K562 (cell line): ENCODE results near the gene MAN1B1. TPM values are rescaled to one million over a fixed set of nuclear protein-coding genes. Genes with fewer than 3 reads are reported as not detected.

Experiments used
- ATAC-seq: fragments of 200-7000 bp; cut with Tn5 transposase; 3 replicates; pipeline ENCODE4 v1.9.1; 2020; ENCODE audit warnings: moderate library complexity
- BruUV-seq: library from RNA; stranded (reverse); fragments of 400-500 nt; replicated peaks from 2 replicates; lab custom pipeline; 2021; lab: Mats Ljungman, UMichigan
- CTCF ChIA-PET: fragments of 300-600 bp; formaldehyde crosslinking; extraction: SDS; loops from one replicate; lab custom pipeline; 2021; ENCODE audit warnings: low intra/inter-chr PET ratio; lab: Yijun Ruan, JAX
- POLR2A ChIA-PET: fragments of 300-600, 350-650 bp; sonication (Branson Sonifier 250); formaldehyde crosslinking; extraction: SDS; loops from one replicate; lab custom pipeline; 2021; ENCODE audit warnings: antibody characterized with exemption, inconsistent platforms; lab: Yijun Ruan, JAX
- DNase-seq, 4 experiments: peaks; one replicate each; pipeline versions ENCODE4 v3.0.0 to v3.0.0-alpha.2; 2011 to 2018; ENCODE audit warnings: low spot score in 3 of 4, mixed read lengths in 3 of 4; ENCODE audit errors: extremely low read depth in 1 of 4
- FAIRE-seq: peaks from 2 replicates; lab custom pipeline; 2011; peaks lifted over from hg19 to GRCh38; lab: Jason Lieb, UNC
- H2AFZ ChIP-seq: 2 replicates; pipeline ENCODE4 v1.6.0; 2011; ENCODE audit warnings: low read depth, low read length, control low read depth, inconsistent platforms
- H3K27ac ChIP-seq: fragments of 200-600 bp; 3 replicates; pipeline ENCODE4 v1.8.0; 2011; ENCODE audit warnings: low read depth, mild to moderate bottlenecking, control low read depth, inconsistent platforms, low read length, moderate library complexity, mixed read lengths; ENCODE audit errors: extremely low read depth
- H3K27me3 ChIP-seq, 2 experiments: fragments of 300-600 bp in 1 of 2; 2 replicates in 1 of 2; 3 replicates in 1 of 2; pipeline versions ENCODE4 v1.6.0 to v1.8.0; 2011; ENCODE audit warnings: inconsistent platforms in 2 of 2, low read length in 2 of 2, mild to moderate bottlenecking in 1 of 2, mixed read lengths in 1 of 2, moderate library complexity in 1 of 2; ENCODE audit not compliant: control insufficient read depth in 2 of 2, insufficient read depth in 2 of 2
- H3K36me3 ChIP-seq: fragments of 300-600 bp; 3 replicates; pipeline ENCODE4 v1.8.0; 2011; ENCODE audit warnings: mild to moderate bottlenecking, low read length, inconsistent platforms; ENCODE audit not compliant: control insufficient read depth, insufficient read depth
- H3K4me1 ChIP-seq, 2 experiments: fragments of 200-600 bp in 1 of 2; replicated peaks in 1 of 2; 2 replicates in 1 of 2; 3 replicates in 1 of 2; pipeline versions ENCODE4 v1.5.1 to v1.8.0; 2011; ENCODE audit warnings: inconsistent platforms in 2 of 2, low read length in 2 of 2, mild to moderate bottlenecking in 1 of 2, mixed read lengths in 1 of 2, moderate library complexity in 1 of 2; ENCODE audit not compliant: control insufficient read depth in 2 of 2, insufficient read depth in 2 of 2
- H3K4me2 ChIP-seq: 2 replicates; pipeline ENCODE4 v1.6.1; 2011; ENCODE audit warnings: low read length, control low read depth, inconsistent platforms, mixed read lengths; ENCODE audit not compliant: insufficient read depth
- H3K4me3 ChIP-seq: fragments of 200-600 bp; sonication (generic), shearing (Covaris generic); 2 replicates; pipeline ENCODE4 v1.5.1; 2016; ENCODE audit warnings: control low read depth, inconsistent platforms
- H3K79me2 ChIP-seq: fragments of 200-600 bp; 3 replicates; pipeline ENCODE4 v1.8.0; 2011; ENCODE audit warnings: low read length, inconsistent platforms; ENCODE audit not compliant: control insufficient read depth, insufficient read depth
- H3K9ac ChIP-seq, 2 experiments: 2 replicates each; pipeline versions ENCODE4 v1.6.0 to v1.6.1; 2011; ENCODE audit warnings: low read depth in 2 of 2, low read length in 2 of 2, control low read depth in 1 of 2, inconsistent platforms in 1 of 2, mild to moderate bottlenecking in 1 of 2, mixed read lengths in 1 of 2; ENCODE audit not compliant: insufficient read depth in 1 of 2
- H3K9me1 ChIP-seq: one replicate; pipeline ENCODE4 v1.6.0; 2011; ENCODE audit warnings: inconsistent platforms, mild to moderate bottlenecking, low read length, moderate library complexity; ENCODE audit not compliant: control insufficient read depth, insufficient read depth
- H3K9me3 ChIP-seq: replicated peaks from 2 replicates; pipeline ENCODE4 v1.5.1; 2011; ENCODE audit warnings: low read depth, low read length, inconsistent platforms; ENCODE audit not compliant: control insufficient read depth, insufficient read depth
- H4K20me1 ChIP-seq: replicated peaks from 2 replicates; pipeline ENCODE4 v1.6.1; 2011; ENCODE audit warnings: low read length, inconsistent platforms, mixed read lengths; ENCODE audit not compliant: control insufficient read depth, insufficient read depth
- EGR1 ChIP-seq: fragments of 450-650 bp; conservative IDR thresholded peaks from 2 replicates; pipeline ENCODE4 v1.6.1; 2017; ENCODE audit warnings: mild to moderate bottlenecking
- HNRNPL ChIP-seq: fragments of 200-400 bp; formaldehyde crosslinking; IDR thresholded peaks from 2 replicates; pipeline ENCODE4 v1.6.1; 2017; ENCODE audit warnings: low read depth, mild to moderate bottlenecking, low read length
- NONO ChIP-seq, 2 experiments: fragments of 200-400 bp in 1 of 2; fragments of 450-650 bp in 1 of 2; formaldehyde crosslinking in 1 of 2; IDR thresholded peaks; 2 replicates each; pipeline ENCODE4 v1.6.1; 2017; ENCODE audit warnings: low read depth in 2 of 2, mild to moderate bottlenecking in 2 of 2, moderate library complexity in 2 of 2, low read length in 1 of 2
- POU5F1 ChIP-seq: fragments of 150-350 bp; IDR thresholded peaks from 2 replicates; pipeline ENCODE4 v1.6.1; 2014; ENCODE audit warnings: borderline replicate concordance, low read length, low read depth, mild to moderate bottlenecking; ENCODE audit not compliant: partially characterized antibody
- TAF1 ChIP-seq: IDR thresholded peaks from 2 replicates; pipeline ENCODE4 v1.6.1; 2011; ENCODE audit warnings: mild to moderate bottlenecking, low read length, moderate library complexity; ENCODE audit not compliant: insufficient read depth, control insufficient read depth, severe bottlenecking; ENCODE audit errors: extremely low read depth
- ZNF282 ChIP-seq: sonication (generic); formaldehyde crosslinking; IDR thresholded peaks from 2 replicates; pipeline ENCODE4 v1.8.1; 2023; ENCODE audit warnings: missing genetic modification reagents
- WGBS: fragments of 100-300 bp; shearing (Covaris generic); methylation state at CpG from one replicate; pipeline ENCODE4 v1.1.6; 2016; ENCODE audit warnings: low coverage, mixed read lengths; ENCODE audit not compliant: insufficient coverage; ENCODE audit errors: missing lambda C conversion rate; 5-methylcytosine and 5-hydroxymethylcytosine counted together
- in situ Hi-C: fragments of 300-500 bp; cut with MboI; formaldehyde crosslinking; loops from 4 replicates; pipeline ENCODE4 v1.15.0; 2018; ENCODE audit warnings: inconsistent platforms, mixed read lengths
- intact Hi-C: fragments of 100-400 bp; cut with micrococcal nuclease; formaldehyde crosslinking; loops from 2 replicates; pipeline ENCODE4 v1.14.2; 2022
- polyA plus RNA-seq, 8 experiments: library from polyadenylated mRNA; depleted of rRNA in 4 of 8; stranded (reverse) in 5 of 8; unstranded in 3 of 8; fragments of >200 nt; fragmentation: Nextera tagmentation in 2 of 8; fragmentation: Illumina TruSeq in 1 of 8; extraction: Ambion mirVana in 2 of 8; extraction: Trizol in 1 of 8; gene quantifications; 2 replicates each; pipeline versions ENCODE4 v1.2.1 to v1.2.3, GENCODE V29; 2011 to 2014; ENCODE audit warnings: inconsistent platforms in 1 of 8, missing spikeins in 1 of 8
- total RNA-seq, 7 experiments: library from RNA; depleted of rRNA in 6 of 7; stranded (reverse); fragments of >200 nt in 6 of 7; fragmentation: Illumina TruSeq in 2 of 7; extraction: Trizol in 2 of 7; gene quantifications; 2 replicates each; pipeline versions ENCODE4 v1.2.1 to v1.2.3, GENCODE V29; 2011 to 2021; ENCODE audit warnings: low replicate concordance in 1 of 7

The MAN1B1 gene
- total and polyA plus RNA-seq, 9 of the 15 experiments (the other 6 are each of a cell fraction or from before 2014, with no cell fraction given): 0.55 to 36.6 (median 27.3) TPM

- no peak; the same call in 2 of the 3 replicates for ATAC-seq
- ChIA-PET POLR2A (interaction anchor here (0.6 kb wide), 1 partner anchor 46 kb away, joined by 3 read pairs; the partner anchor contains the start of gene MAN1B1), CTCF (no interaction called here)
- no peaks in the 10 kb centered on the region for H3K9me3 ChIP-seq
- H3K79me2 ChIP-seq: no peaks in the 10 kb centered on the region
- no peak overlapping the region for H3K4me2 ChIP-seq
- H3K36me3 ChIP-seq: no peaks in the 10 kb centered on the region
- intact Hi-C loops (no loop called here), in situ Hi-C loops (no loop called here)
- peaks cover 7 to 45% of the 10 kb centered on the region in 2 experiments; a peak in 4 of 5 replicates for H3K27me3 ChIP-seq
- no peak overlapping the region for H3K4me3 ChIP-seq
- DNase-seq: peak in 1 of 4 experiments; percentile 25
- TF ChIP-seq ZNF282 (CRISPR knock-in tag): no peak
- TF ChIP-seq HNRNPL: peak; percentile 69; the same call in 1 of the 2 replicates
- TF ChIP-seq NONO (IDR thresholded peaks at IDR 0.05; ENCODE audit: low read depth in 2 of 2, low read length in 1 of 2): no peak
- peak; percentile 72 for TF ChIP-seq EGR1
- no peak for TF ChIP-seq TAF1
- BruUV-seq: no TSS peak
- H3K9me1 ChIP-seq: no peaks in the 10 kb centered on the region
- H3K4me1 ChIP-seq: peaks cover 0 to 76% of the 10 kb centered on the region in 2 experiments; a peak in 4 of 5 replicates
- H2AFZ ChIP-seq: no peak overlapping the region
- 21% methylated on average over 20 of the region's 23 CpGs for WGBS
- peaks cover 12% of the 10 kb centered on the region; the same call in 1 of the 2 replicates for H4K20me1 ChIP-seq
- no peak overlapping the region for H3K27ac ChIP-seq
- peak overlapping the region in 1 of 2 experiments; percentile 35; a peak in 2 of 4 replicates for H3K9ac ChIP-seq
- FAIRE-seq: no peak
These were observed 46.2 kb upstream of the MAN1B1 start for GRCh38 chr9:137040568-137040967.

GRCh38 chr9:137041124-137041523 lies 45.7 kb upstream of the MAN1B1 start:
- Histone ChIP-seq H3K79me2 (no peaks in the 10 kb centered on the region), H3K27me3 (peaks cover 7 to 50% of the 10 kb centered on the region in 2 experiments; a peak in 4 of 5 replicates), H3K4me1 (peaks cover 0 to 76% of the 10 kb centered on the region in 2 experiments; a peak in 4 of 5 replicates), H3K9me3 (no peaks in the 10 kb centered on the region), H2AFZ (no peak overlapping the region), H3K9ac (no peak overlapping the region; a peak in 2 of 4 replicates), H3K4me2 (no peak overlapping the region), H3K9me1 (no peaks in the 10 kb centered on the region), H3K27ac (no peak overlapping the region), H3K4me3 (no peak overlapping the region), H4K20me1 (peaks cover 12% of the 10 kb centered on the region; the same call in 1 of the 2 replicates), H3K36me3 (no peaks in the 10 kb centered on the region)
- peak in 2 of 4 experiments; percentile 39 to 40 for DNase-seq
- ChIA-PET CTCF (no interaction called here), POLR2A (no interaction called here)
- intact Hi-C loops: no loop called here
- FAIRE-seq: no peak
- BruUV-seq: no TSS peak
- ATAC-seq: no peak; the same call in 1 of the 3 replicates
- in situ Hi-C loops: no loop called here
- WGBS: 3% methylated on average over 10 of the region's 16 CpGs
- no peak for TF ChIP-seq POU5F1
